Keratinocyte (primary cell): ENCODE measurements around the gene WASF1.

ENCODE experiments used
- EZH2 ChIP-seq: IDR thresholded peaks from one replicate; pipeline ENCODE4 v1.6.1; 2012; ENCODE audit warnings: inconsistent platforms, mild to moderate bottlenecking, low read length, moderate library complexity
- TF ChIP-seq, protein P1 (sequence below), 3 experiments: IDR thresholded peaks in 1 of 3; conservative IDR thresholded peaks in 1 of 3; optimal IDR thresholded peaks in 1 of 3; 2 replicates in 2 of 3; 3 replicates in 1 of 3; pipeline versions ENCODE3 to v1.5.1; 2011; ENCODE audit warnings: low read length in 3 of 3, mild to moderate bottlenecking in 3 of 3, moderate library complexity in 2 of 3, control low read depth in 1 of 3, inconsistent platforms in 1 of 3; ENCODE audit not compliant: insufficient read depth in 2 of 3; ENCODE audit errors: extremely low read depth in 1 of 3

- no peak for TF ChIP-seq EZH2
- TF ChIP-seq, protein P1, sequence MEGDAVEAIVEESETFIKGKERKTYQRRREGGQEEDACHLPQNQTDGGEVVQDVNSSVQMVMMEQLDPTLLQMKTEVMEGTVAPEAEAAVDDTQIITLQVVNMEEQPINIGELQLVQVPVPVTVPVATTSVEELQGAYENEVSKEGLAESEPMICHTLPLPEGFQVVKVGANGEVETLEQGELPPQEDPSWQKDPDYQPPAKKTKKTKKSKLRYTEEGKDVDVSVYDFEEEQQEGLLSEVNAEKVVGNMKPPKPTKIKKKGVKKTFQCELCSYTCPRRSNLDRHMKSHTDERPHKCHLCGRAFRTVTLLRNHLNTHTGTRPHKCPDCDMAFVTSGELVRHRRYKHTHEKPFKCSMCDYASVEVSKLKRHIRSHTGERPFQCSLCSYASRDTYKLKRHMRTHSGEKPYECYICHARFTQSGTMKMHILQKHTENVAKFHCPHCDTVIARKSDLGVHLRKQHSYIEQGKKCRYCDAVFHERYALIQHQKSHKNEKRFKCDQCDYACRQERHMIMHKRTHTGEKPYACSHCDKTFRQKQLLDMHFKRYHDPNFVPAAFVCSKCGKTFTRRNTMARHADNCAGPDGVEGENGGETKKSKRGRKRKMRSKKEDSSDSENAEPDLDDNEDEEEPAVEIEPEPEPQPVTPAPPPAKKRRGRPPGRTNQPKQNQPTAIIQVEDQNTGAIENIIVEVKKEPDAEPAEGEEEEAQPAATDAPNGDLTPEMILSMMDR (optimal IDR thresholded peaks at IDR 0.05 in 1 of 3, IDR thresholded peaks at IDR 0.05 in 1 of 3, conservative IDR thresholded peaks at IDR 0.05 in 1 of 3; ENCODE audit: extremely low read depth in 1 of 3, insufficient read depth in 2 of 3, low read length in 3 of 3) = no peak
These were observed 34.9 kb upstream of the WASF1 start for GRCh38 chr6:110214338-110214737.
